Liver (tissue), 10 donors: ENCODE data around the gene ABCC10. TPM values are rescaled to one million over a fixed set of nuclear protein-coding genes. Genes with fewer than 3 reads are reported as not detected.

ENCODE experiments used
- DNase-seq: peaks from one replicate; pipeline ENCODE4 v3.0.0-alpha.2; 2017; ENCODE audit warnings: low spot score
- H3K27ac ChIP-seq, 2 donors: one replicate each; pipeline ENCODE4 v1.7.0; 2013; ENCODE audit warnings: inconsistent platforms in 2 of 2, low read length in 2 of 2, control low read depth in 1 of 2, low read depth in 1 of 2, mild to moderate bottlenecking in 1 of 2
- H3K27me3 ChIP-seq, 4 donors: one replicate each; pipeline versions ENCODE4 v1.6.1 to v1.7.0; 2013; ENCODE audit warnings: low read length in 3 of 4, inconsistent platforms in 1 of 4, mild to moderate bottlenecking in 1 of 4, moderate library complexity in 1 of 4; ENCODE audit not compliant: control insufficient read depth in 4 of 4, insufficient read depth in 4 of 4
- H3K36me3 ChIP-seq, 4 donors: one replicate each; pipeline versions ENCODE4 v1.6.1 to v1.7.0; 2013; ENCODE audit warnings: low read length in 3 of 4, mild to moderate bottlenecking in 3 of 4, low read depth in 1 of 4, moderate library complexity in 1 of 4; ENCODE audit not compliant: control insufficient read depth in 4 of 4, insufficient read depth in 3 of 4
- H3K4me1 ChIP-seq, 4 donors: one replicate each; pipeline versions ENCODE4 v1.6.1 to v1.7.0; 2013; ENCODE audit warnings: low read length in 3 of 4, mild to moderate bottlenecking in 3 of 4, moderate library complexity in 1 of 4; ENCODE audit not compliant: control insufficient read depth in 4 of 4, insufficient read depth in 4 of 4
- H3K4me3 ChIP-seq, 3 donors: one replicate each; pipeline versions ENCODE4 v1.6.1 to v1.7.0; 2013; ENCODE audit warnings: low read length in 3 of 3, control low read depth in 1 of 3, low read depth in 1 of 3, mild to moderate bottlenecking in 1 of 3
- H3K9ac ChIP-seq, 2 donors: one replicate each; pipeline ENCODE4 v1.7.0; 2013; ENCODE audit warnings: low read length in 2 of 2, mild to moderate bottlenecking in 2 of 2, moderate library complexity in 2 of 2, control low read depth in 1 of 2, low read depth in 1 of 2
- H3K9me3 ChIP-seq, 4 donors: one replicate each; pipeline versions ENCODE4 v1.6.1 to v1.7.0; 2013; ENCODE audit warnings: low read length in 3 of 4; ENCODE audit not compliant: control insufficient read depth in 4 of 4
- CTCF ChIP-seq: fragments of 150-350 bp; IDR thresholded peaks from 2 replicates; pipeline ENCODE4 v1.5.1; 2017; ENCODE audit warnings: improper control_type of control experiment, low read depth, low read length; ENCODE audit not compliant: missing input control
- FOXA2 ChIP-seq: IDR thresholded peaks from 2 replicates; pipeline ENCODE4 v1.6.1; 2016; ENCODE audit warnings: antibody characterized with exemption
- GABPA ChIP-seq, 2 donors: IDR thresholded peaks in 1 of 2; conservative IDR thresholded peaks in 1 of 2; 2 replicates each; pipeline ENCODE4 v1.6.1; 2016; ENCODE audit warnings: antibody characterized with exemption in 2 of 2, mild to moderate bottlenecking in 1 of 2, moderate library complexity in 1 of 2
- HNF4A ChIP-seq, 2 donors: conservative IDR thresholded peaks; 2 replicates each; pipeline ENCODE4 v1.6.1; 2016; ENCODE audit warnings: antibody characterized with exemption in 2 of 2, mild to moderate bottlenecking in 2 of 2
- HNF4G ChIP-seq: IDR thresholded peaks from 2 replicates; pipeline ENCODE4 v1.6.1; 2016; ENCODE audit warnings: antibody characterized with exemption
- NR2F2 ChIP-seq: IDR thresholded peaks from 2 replicates; pipeline ENCODE4 v1.6.1; 2016; ENCODE audit warnings: antibody characterized with exemption
- RAD21 ChIP-seq, 2 donors: IDR thresholded peaks; 2 replicates each; pipeline ENCODE4 v1.6.1; 2016; ENCODE audit warnings: antibody characterized with exemption in 2 of 2, mild to moderate bottlenecking in 2 of 2
- REST ChIP-seq: IDR thresholded peaks from 2 replicates; pipeline ENCODE4 v1.6.1; 2016; ENCODE audit warnings: antibody characterized with exemption, mild to moderate bottlenecking
- RXRA ChIP-seq, 2 donors: IDR thresholded peaks; 2 replicates each; pipeline ENCODE4 v1.6.1; 2017 to 2018; ENCODE audit warnings: antibody characterized with exemption in 2 of 2, mild to moderate bottlenecking in 1 of 2
- SP1 ChIP-seq: IDR thresholded peaks from 2 replicates; pipeline ENCODE4 v1.6.1; 2018; ENCODE audit warnings: antibody characterized with exemption, mild to moderate bottlenecking
- TAF1 ChIP-seq: conservative IDR thresholded peaks from 2 replicates; pipeline ENCODE4 v1.6.1; 2016; ENCODE audit warnings: antibody characterized with exemption, mild to moderate bottlenecking
- YY1 ChIP-seq: IDR thresholded peaks from 2 replicates; pipeline ENCODE4 v1.6.1; 2016; ENCODE audit warnings: antibody characterized with exemption, mild to moderate bottlenecking
- WGBS: extraction: QIAGEN DNeasy Blood & Tissue Kit; methylation state at CpG from one replicate; pipeline ENCODE4 v1.1.7; 2013; 5-methylcytosine and 5-hydroxymethylcytosine counted together
- polyA plus RNA-seq, 2 donors: library from polyadenylated mRNA; stranded (reverse) in 1 of 2; unstranded in 1 of 2; fragments of 200-250 nt in 1 of 2; fragments of >200 nt in 1 of 2; fragmentation: Nextera tagmentation in 1 of 2; extraction: Ambion mirVana in 1 of 2; gene quantifications; one replicate each; pipeline versions ENCODE4 v1.2.1 to v1.2.3, GENCODE V29; 2013 to 2015
- small RNA-seq: library from RNA; depleted of rRNA; stranded (forward); fragments of <200 nt; gene quantifications from one replicate; pipeline ENCODE3, GENCODE V24; 2014
- total RNA-seq, 2 donors: library from RNA; depleted of rRNA; stranded (reverse); fragments of >200 nt; gene quantifications; one replicate each; pipeline ENCODE4 v1.2.3, GENCODE V29; 2014
- donor health status: healthy.
- donor health status: healthy.
- donor health status: healthy.
- donor health status: healthy.
- donor health status: healthy.

The ABCC10 gene
- total and polyA plus RNA-seq, 4 donors = 3.9 to 10.6 (median 5.1) TPM

GRCh38 chr6:43499028-43499815 is 71.9 kb downstream of the ABCC10 start:
- Histone ChIP-seq H3K4me1 (peaks cover 5 to 33% (median 25%) of the 10 kb centered on the region in 4 donors), H3K27ac (peak overlapping the region; percentile 25 to 71), H3K36me3 (peaks cover 7 to 44% (median 26%) of the 10 kb centered on the region in 4 donors), H3K9ac (no peak overlapping the region), H3K4me3 (no peak overlapping the region), H3K9me3 (no peaks in the 10 kb centered on the region), H3K27me3 (no peaks in the 10 kb centered on the region)
- TF ChIP-seq GABPA (IDR thresholded peaks at IDR 0.05 in 1 of 2, conservative IDR thresholded peaks at IDR 0.05 in 1 of 2) (peak in 1 of 2 donors; percentile 60), FOXA2 (peak; percentile 43), RAD21 (IDR thresholded peaks at IDR 0.05) (peak in 1 of 2 donors; percentile 56), SP1 (peak; percentile 89), RXRA (IDR thresholded peaks at IDR 0.05) (peak; percentile 49 to 66), HNF4A (conservative IDR thresholded peaks at IDR 0.05) (peak; percentile 89 to 92), YY1 (peak; percentile 76), NR2F2 (no peak), HNF4G (peak; percentile 46), TAF1 (no peak), CTCF (no peak), REST (peak; percentile 53)
- DNase-seq = no peak
- 74% methylated on average over 12 of the region's 12 CpGs for WGBS

Small RNAs within 50 kb of the gene (small RNA-seq; reads per million reads assigned to genes)
- gene MIR6780B (not detected), gene RNU6-1113P (not detected)

Other genes starting within 250 kb of the ABCC10 start
- 10 to 100 TPM in 1 of 2 donors, 1 to 10 TPM in 1; 7.5 to 21.8 TPM for gene CUL9, start 245.3 kb upstream of the ABCC10 start, total RNA-seq
- 1 to 10 TPM; 6.5 to 7.5 TPM for gene CUL9, start 245.3 kb upstream of the ABCC10 start, polyA plus RNA-seq
- gene DNPH1, start 198.1 kb upstream of the ABCC10 start, total RNA-seq = 10 to 100 TPM; 53.2 to 59.8 TPM
- 100 to 1,000 TPM; 147 to 195 TPM for gene DNPH1, start 198.1 kb upstream of the ABCC10 start, polyA plus RNA-seq
- gene TTBK1, start 184.1 kb upstream of the ABCC10 start, total RNA-seq = 1 to 10 TPM in 1 of 2 donors, under 1 TPM in 1; 0.14 to 1.2 TPM
- under 1 TPM; 0.18 to 0.70 TPM for gene TTBK1, start 184.1 kb upstream of the ABCC10 start, polyA plus RNA-seq
- gene SLC22A7, start 129.3 kb upstream of the ABCC10 start, total RNA-seq = 100 to 1,000 TPM; 143 to 495 TPM
- 100 to 1,000 TPM; 172 to 284 TPM for gene SLC22A7, start 129.3 kb upstream of the ABCC10 start, polyA plus RNA-seq
- gene CRIP3, start 118.7 kb upstream of the ABCC10 start, total RNA-seq = 1 to 10 TPM; 1.1 to 1.6 TPM
- 1 to 10 TPM; 3.2 to 9.5 TPM for gene CRIP3, start 118.7 kb upstream of the ABCC10 start, polyA plus RNA-seq
- gene ZNF318, start 57.9 kb upstream of the ABCC10 start, total RNA-seq = 1 to 10 TPM; 4.4 to 9.1 TPM
- 1 to 10 TPM; 3.6 to 4.0 TPM for gene ZNF318, start 57.9 kb upstream of the ABCC10 start, polyA plus RNA-seq
- 1 to 10 TPM in 1 of 2 donors, not detected in 1; 1.0 TPM for gene DLK2, start 28.0 kb downstream of the ABCC10 start, total RNA-seq
- under 1 TPM; 0.08 TPM for gene DLK2, start 28.0 kb downstream of the ABCC10 start, polyA plus RNA-seq
- gene TJAP1, start 50.0 kb downstream of the ABCC10 start, total RNA-seq = 10 to 100 TPM in 1 of 2 donors, 1 to 10 TPM in 1; 6.9 to 10.3 TPM
- gene TJAP1, start 50.0 kb downstream of the ABCC10 start, polyA plus RNA-seq = 1 to 10 TPM; 6.9 to 8.8 TPM
- gene LRRC73, start 82.8 kb downstream of the ABCC10 start, total RNA-seq = under 1 TPM in 1 of 2 donors, not detected in 1; 0.08 TPM
- under 1 TPM; 0.10 to 0.99 TPM for gene LRRC73, start 82.8 kb downstream of the ABCC10 start, polyA plus RNA-seq
- gene YIPF3, start 89.4 kb downstream of the ABCC10 start, total RNA-seq = 10 to 100 TPM; 43.8 to 56.3 TPM
- 10 to 100 TPM; 67.0 to 91.9 TPM for gene YIPF3, start 89.4 kb downstream of the ABCC10 start, polyA plus RNA-seq
- gene POLR1C, start 89.5 kb downstream of the ABCC10 start, total RNA-seq = 10 to 100 TPM; 10.8 to 18.2 TPM
- 10 to 100 TPM; 19.8 to 24.3 TPM for gene POLR1C, start 89.5 kb downstream of the ABCC10 start, polyA plus RNA-seq
- 10 to 100 TPM; 12.7 to 15.8 TPM for gene XPO5, start 148.5 kb downstream of the ABCC10 start, total RNA-seq
- gene XPO5, start 148.5 kb downstream of the ABCC10 start, polyA plus RNA-seq = 1 to 10 TPM; 6.1 to 6.8 TPM
- 1 to 10 TPM; 6.9 to 7.5 TPM for gene POLH, start 148.6 kb downstream of the ABCC10 start, total RNA-seq
- gene POLH, start 148.6 kb downstream of the ABCC10 start, polyA plus RNA-seq = 1 to 10 TPM; 1.9 to 2.5 TPM
- gene GTPBP2, start 201.7 kb downstream of the ABCC10 start, total RNA-seq = 10 to 100 TPM; 21.8 to 69.1 TPM
- 10 to 100 TPM in 1 of 2 donors, 1 to 10 TPM in 1; 7.9 to 10.5 TPM for gene GTPBP2, start 201.7 kb downstream of the ABCC10 start, polyA plus RNA-seq
- gene MAD2L1BP, start 208.3 kb downstream of the ABCC10 start, total RNA-seq = 10 to 100 TPM; 11.2 to 16.9 TPM
- gene MAD2L1BP, start 208.3 kb downstream of the ABCC10 start, polyA plus RNA-seq = 10 to 100 TPM; 15.2 to 17.3 TPM
- under 1 TPM; under 0.01 to 0.19 TPM for gene RSPH9, start 217.5 kb downstream of the ABCC10 start, total RNA-seq
- gene RSPH9, start 217.5 kb downstream of the ABCC10 start, polyA plus RNA-seq = under 1 TPM; 0.09 to 0.15 TPM